Activated CD8-positive, alpha-beta memory T cell treated with anti-CD3 and anti-CD28 coated beads, Interleukin-2, amount 10 ng/mL, durations not matched to agents 7 days and 5 days (primary cell): ENCODE measurements around the gene EML6. TPM values are rescaled to one million over a fixed set of nuclear protein-coding genes. Genes with fewer than 3 reads are reported as not detected.
"Not testable (repeated sequence)": the region's sequence is repeated elsewhere in the genome, so short reads cannot be mapped to it uniquely, and the experiment has no call there.

ENCODE experiments used
- ATAC-seq: fragments of 150-1000 bp; cut with Tn5 transposase; one replicate; pipeline ENCODE4 v1.10.0; 2021; ENCODE audit warnings: moderate library complexity
- CTCF ChIA-PET: fragments of 350-600 bp; sonication (Branson Sonifier 250); formaldehyde crosslinking; loops from one replicate; lab custom pipeline; 2021; ENCODE audit warnings: antibody characterized with exemption; lab: Charles Lee
- DNase-seq: peaks from one replicate; pipeline ENCODE4 v3.0.0-alpha.2; 2020
- H3K27ac Mint-ChIP-seq: one replicate; pipeline ENCODE4 v1.8.0; 2021; ENCODE audit warnings: mild to moderate bottlenecking, mixed read lengths
- H3K27me3 Mint-ChIP-seq: one replicate; pipeline ENCODE4 v1.8.0; 2021; ENCODE audit warnings: mixed read lengths
- H3K36me3 Mint-ChIP-seq: one replicate; pipeline ENCODE4 v1.8.0; 2021; ENCODE audit warnings: mild to moderate bottlenecking, mixed read lengths
- H3K4me1 Mint-ChIP-seq: one replicate; pipeline ENCODE4 v1.8.0; 2021; ENCODE audit warnings: mixed read lengths
- H3K4me3 Mint-ChIP-seq: one replicate; pipeline ENCODE4 v1.8.0; 2021; ENCODE audit warnings: mild to moderate bottlenecking, moderate library complexity, mixed read lengths
- H3K9me3 Mint-ChIP-seq: one replicate; pipeline ENCODE4 v1.8.0; 2022; ENCODE audit warnings: low read depth, mixed read lengths
- total RNA-seq, 2 experiments: library from RNA; stranded (reverse); gene quantifications; one replicate each; pipeline ENCODE4 v1.2.3, GENCODE V29; 2021

Gene EML6
- total RNA-seq, 2 experiments from 2014 or later: 1.5 to 3.1 TPM

- Mint-ChIP-seq H3K27me3 (peaks cover 43% of the 10 kb centered on the region), H3K27ac (no peak overlapping the region), H3K9me3 (no peaks in the 10 kb centered on the region), H3K4me3 (no peak overlapping the region), H3K36me3 (peaks cover 1% of the 10 kb centered on the region), H3K4me1 (peaks cover 21% of the 10 kb centered on the region)
- CTCF ChIA-PET: interaction anchor here (0.9 to 3.6 kb wide), 9 partner anchors 9 to 169 kb away, joined by 3 to 17 read pairs (median 3); no protein-coding TSS in a partner anchor
- DNase-seq (no peak), ATAC-seq (no peak)
Measured at GRCh38 chr2:54691445-54692135, 31.9 kb upstream of the EML6 start.

GRCh38 chr2:54692556-54692955 lies 30.9 kb upstream of the EML6 start:
- ATAC-seq (no peak), DNase-seq (no peak)
- Mint-ChIP-seq H3K27ac (no peak overlapping the region), H3K27me3 (peaks cover 43% of the 10 kb centered on the region), H3K4me1 (peaks cover 14% of the 10 kb centered on the region), H3K4me3 (no peak overlapping the region), H3K9me3 (no peaks in the 10 kb centered on the region), H3K36me3 (peaks cover 1% of the 10 kb centered on the region)
- CTCF ChIA-PET: interaction anchor here (0.9 to 3.6 kb wide), 6 partner anchors 12 to 170 kb away, joined by 3 to 17 read pairs (median 4); no protein-coding TSS in a partner anchor

GRCh38 chr2:54695378-54695777 lies 28.1 kb upstream of the EML6 start:
- ATAC-seq (no peak), DNase-seq (no peak)
- H3K36me3 Mint-ChIP-seq: no peaks in the 10 kb centered on the region
- H3K9me3 Mint-ChIP-seq: no peaks in the 10 kb centered on the region
- no peaks in the 10 kb centered on the region for H3K4me1 Mint-ChIP-seq
- peaks cover 30% of the 10 kb centered on the region for H3K27me3 Mint-ChIP-seq
- H3K27ac Mint-ChIP-seq: no peak overlapping the region
- H3K4me3 Mint-ChIP-seq: no peak overlapping the region
- CTCF ChIA-PET: interaction anchor here (1.8 kb wide), 1 partner anchor 9 kb away, joined by 8 read pairs; no protein-coding TSS in a partner anchor

GRCh38 chr2:54697934-54698333 lies 25.5 kb upstream of the EML6 start:
- H3K4me1 Mint-ChIP-seq: no peaks in the 10 kb centered on the region
- CTCF ChIA-PET: interaction anchor here (1.0 to 1.7 kb wide), 2 partner anchors 8 to 32 kb away, joined by 5 read pairs; no protein-coding TSS in a partner anchor

GRCh38 chr2:54698926-54699325 lies 24.5 kb upstream of the EML6 start:
- H3K4me1 Mint-ChIP-seq, ATAC-seq, H3K27ac Mint-ChIP-seq, H3K9me3 Mint-ChIP-seq, H3K4me3 Mint-ChIP-seq, DNase-seq, H3K36me3 Mint-ChIP-seq, CTCF ChIA-PET: not testable (repeated sequence)
- peaks cover 49% of the 10 kb centered on the region for H3K27me3 Mint-ChIP-seq

More at GRCh38 chr2:54697934-54698333, 25.5 kb upstream of the EML6 start:
- Mint-ChIP-seq H3K36me3 (no peaks in the 10 kb centered on the region), H3K27ac (no peak overlapping the region), H3K9me3 (no peaks in the 10 kb centered on the region), H3K4me3 (no peak overlapping the region), H3K27me3 (peaks cover 47% of the 10 kb centered on the region)
- DNase-seq: no peak
- no peak for ATAC-seq

- DNase-seq: no peak
- no peak for ATAC-seq
- Mint-ChIP-seq H3K9me3 (no peaks in the 10 kb centered on the region), H3K4me1 (no peaks in the 10 kb centered on the region), H3K36me3 (no peaks in the 10 kb centered on the region), H3K27ac (no peak overlapping the region), H3K4me3 (no peak overlapping the region), H3K27me3 (peaks cover 49% of the 10 kb centered on the region)
- CTCF ChIA-PET: interaction anchor here (1.0 kb wide), 1 partner anchor 35 kb away, joined by 3 read pairs; no protein-coding TSS in a partner anchor
Measured at GRCh38 chr2:54699665-54700064, 23.8 kb upstream of the EML6 start.

GRCh38 chr2:54701029-54701428 lies 22.4 kb upstream of the EML6 start:
- H3K4me3 Mint-ChIP-seq: no peak overlapping the region
- H3K36me3 Mint-ChIP-seq: no peaks in the 10 kb centered on the region
- H3K4me1 Mint-ChIP-seq: no peaks in the 10 kb centered on the region
- no peak overlapping the region for H3K27ac Mint-ChIP-seq
- no peak for ATAC-seq
- CTCF ChIA-PET: interaction anchor here (4.6 kb wide), 1 partner anchor 35 kb away, joined by 87 read pairs; no protein-coding TSS in a partner anchor
- peaks cover 47% of the 10 kb centered on the region for H3K27me3 Mint-ChIP-seq
- DNase-seq: no peak
- no peaks in the 10 kb centered on the region for H3K9me3 Mint-ChIP-seq

GRCh38 chr2:54704238-54704637 lies 19.2 kb upstream of the EML6 start:
- H3K4me1 Mint-ChIP-seq: peaks cover 10% of the 10 kb centered on the region
- no peaks in the 10 kb centered on the region for H3K9me3 Mint-ChIP-seq
- H3K4me3 Mint-ChIP-seq: no peak overlapping the region
- no peak for DNase-seq
- ATAC-seq: no peak
- no peaks in the 10 kb centered on the region for H3K36me3 Mint-ChIP-seq
- H3K27ac Mint-ChIP-seq: no peak overlapping the region
- H3K27me3 Mint-ChIP-seq: peaks cover 51% of the 10 kb centered on the region
- CTCF ChIA-PET: interaction anchor here (0.7 to 4.8 kb wide), 33 partner anchors 8 to 602 kb away, joined by 3 to 87 read pairs (median 4); no protein-coding TSS in a partner anchor

GRCh38 chr2:54704688-54705605 lies 18.5 kb upstream of the EML6 start:
- Mint-ChIP-seq H3K36me3 (no peaks in the 10 kb centered on the region), H3K27ac (no peak overlapping the region), H3K9me3 (no peaks in the 10 kb centered on the region), H3K4me1 (peaks cover 10% of the 10 kb centered on the region), H3K27me3 (peaks cover 56% of the 10 kb centered on the region), H3K4me3 (no peak overlapping the region)
- CTCF ChIA-PET: interaction anchor here (0.7 to 4.8 kb wide), 37 partner anchors 8 to 603 kb away, joined by 3 to 87 read pairs (median 4); no protein-coding TSS in a partner anchor
- DNase-seq (no peak), ATAC-seq (no peak)

- H3K9me3 Mint-ChIP-seq: no peaks in the 10 kb centered on the region
Measured at GRCh38 chr2:54706622-54707021, 16.8 kb upstream of the EML6 start.

GRCh38 chr2:54708584-54709335 lies 14.7 kb upstream of the EML6 start:
- no peaks in the 10 kb centered on the region for H3K36me3 Mint-ChIP-seq
- no peak for DNase-seq
- peaks cover 10% of the 10 kb centered on the region for H3K4me1 Mint-ChIP-seq
- no peak overlapping the region for H3K4me3 Mint-ChIP-seq
- ATAC-seq: peak; percentile 54
- no peaks in the 10 kb centered on the region for H3K9me3 Mint-ChIP-seq
- CTCF ChIA-PET: interaction anchor here (1.3 to 4.8 kb wide), 5 partner anchors 14 to 186 kb away, joined by 3 to 87 read pairs (median 8); partner anchors contain the start of gene EML6
- H3K27me3 Mint-ChIP-seq: peaks cover 46% of the 10 kb centered on the region
- no peak overlapping the region for H3K27ac Mint-ChIP-seq

More at GRCh38 chr2:54706622-54707021, 16.8 kb upstream of the EML6 start:
- CTCF ChIA-PET: interaction anchor here (0.7 to 4.8 kb wide), 9 partner anchors 9 to 184 kb away, joined by 3 to 87 read pairs (median 3); no protein-coding TSS in a partner anchor
- no peak for DNase-seq
- Mint-ChIP-seq H3K4me3 (no peak overlapping the region), H3K4me1 (peaks cover 10% of the 10 kb centered on the region), H3K27me3 (peaks cover 51% of the 10 kb centered on the region), H3K36me3 (no peaks in the 10 kb centered on the region), H3K27ac (no peak overlapping the region)
- ATAC-seq: no peak

GRCh38 chr2:54709336-54709809 lies 14.1 kb upstream of the EML6 start:
- CTCF ChIA-PET: interaction anchor here (1.6 to 1.8 kb wide), 2 partner anchors 13 to 44 kb away, joined by 7 to 8 read pairs; partner anchors contain the start of gene EML6
- H3K27ac Mint-ChIP-seq: no peak overlapping the region
- no peaks in the 10 kb centered on the region for H3K36me3 Mint-ChIP-seq
- no peak overlapping the region for H3K4me3 Mint-ChIP-seq
- DNase-seq: no peak
- peak; percentile 13 for ATAC-seq
- no peaks in the 10 kb centered on the region for H3K9me3 Mint-ChIP-seq
- H3K4me1 Mint-ChIP-seq: peaks cover 10% of the 10 kb centered on the region
- H3K27me3 Mint-ChIP-seq: peaks cover 47% of the 10 kb centered on the region
